Measurements from ENCODE around the gene ZDHHC4. TPM values are rescaled to one million over a fixed set of nuclear protein-coding genes. Genes with fewer than 3 reads are reported as not detected.

ZDHHC4 gene
- total and polyA plus RNA-seq, 2 of the 8 experiments (the other 6 are each of a cell fraction or from before 2014, with no cell fraction given), result 50.2 to 171 TPM

GRCh38 chr7:6547400-6547799 is 29.9 kb upstream of the ZDHHC4 start (continued):
- no peak for TF ChIP-seq CHD7 (IDR thresholded peaks at IDR 0.05; ENCODE audit: insufficient replicate concordance, low read length)
- no peak for TF ChIP-seq CHD2 (IDR thresholded peaks at IDR 0.05; ENCODE audit: low read length)

Data from H1 (cell line).